K562 (cell line): ENCODE measurements around the gene FASTKD3.

Experiments used
- BRF1 ChIP-seq: IDR thresholded peaks from 3 replicates; pipeline ENCODE4 v1.6.1; 2011; ENCODE audit warnings: borderline replicate concordance, mild to moderate bottlenecking; ENCODE audit not compliant: insufficient read length; ENCODE audit errors: extremely low read depth
- CBX3 ChIP-seq, 2 experiments: IDR thresholded peaks; 1 replicate in 1 of 2; 2 replicates in 1 of 2; pipeline ENCODE4 v1.6.1; 2012; ENCODE audit warnings: inconsistent platforms in 2 of 2, low read length in 2 of 2, borderline replicate concordance in 1 of 2, control low read depth in 1 of 2
- COPS2 ChIP-seq: fragments of 450-650 bp; conservative IDR thresholded peaks from 2 replicates; pipeline ENCODE4 v1.6.1; 2016; ENCODE audit warnings: mild to moderate bottlenecking, moderate library complexity
- ELF4 ChIP-seq: fragments of 450-650 bp; formaldehyde crosslinking; IDR thresholded peaks from 2 replicates; pipeline ENCODE4 v1.4.0; 2022; ENCODE audit warnings: missing genetic modification characterization
- ETV1 ChIP-seq: fragments of 450-650 bp; conservative IDR thresholded peaks from 2 replicates; pipeline ENCODE4 v1.6.1; 2016; ENCODE audit warnings: missing genetic modification characterization, control low read depth, low read depth, missing compliant biosample characterization
- MAFK ChIP-seq: IDR thresholded peaks from 2 replicates; pipeline ENCODE4 v1.6.1; 2011; ENCODE audit warnings: low read length, improper control_type of control experiment
- MEIS2 ChIP-seq: fragments of 450-650 bp; IDR thresholded peaks from 2 replicates; pipeline ENCODE4 v1.6.1; 2014; ENCODE audit warnings: mild to moderate bottlenecking; ENCODE audit not compliant: partially characterized antibody
- POLR2AphosphoS2 ChIP-seq: IDR thresholded peaks from 2 replicates; pipeline ENCODE4 v1.6.1; 2012; ENCODE audit warnings: low read length, improper control_type of control experiment
- TF ChIP-seq, protein P1 (sequence below): fragments of 450-650 bp; IDR thresholded peaks from 2 replicates; pipeline ENCODE4 v1.6.1; 2016; ENCODE audit warnings: low read depth
- TF ChIP-seq, protein P2 (sequence below): fragments of 250-450 bp; sonication (Bioruptor Pico); IDR thresholded peaks from 2 replicates; pipeline ENCODE4 v1.5.0; 2022; ENCODE audit warnings: mild to moderate bottlenecking

GRCh38 chr5:7813007-7813406 lies 55.8 kb downstream of the FASTKD3 start:
- TF ChIP-seq, protein P1, sequence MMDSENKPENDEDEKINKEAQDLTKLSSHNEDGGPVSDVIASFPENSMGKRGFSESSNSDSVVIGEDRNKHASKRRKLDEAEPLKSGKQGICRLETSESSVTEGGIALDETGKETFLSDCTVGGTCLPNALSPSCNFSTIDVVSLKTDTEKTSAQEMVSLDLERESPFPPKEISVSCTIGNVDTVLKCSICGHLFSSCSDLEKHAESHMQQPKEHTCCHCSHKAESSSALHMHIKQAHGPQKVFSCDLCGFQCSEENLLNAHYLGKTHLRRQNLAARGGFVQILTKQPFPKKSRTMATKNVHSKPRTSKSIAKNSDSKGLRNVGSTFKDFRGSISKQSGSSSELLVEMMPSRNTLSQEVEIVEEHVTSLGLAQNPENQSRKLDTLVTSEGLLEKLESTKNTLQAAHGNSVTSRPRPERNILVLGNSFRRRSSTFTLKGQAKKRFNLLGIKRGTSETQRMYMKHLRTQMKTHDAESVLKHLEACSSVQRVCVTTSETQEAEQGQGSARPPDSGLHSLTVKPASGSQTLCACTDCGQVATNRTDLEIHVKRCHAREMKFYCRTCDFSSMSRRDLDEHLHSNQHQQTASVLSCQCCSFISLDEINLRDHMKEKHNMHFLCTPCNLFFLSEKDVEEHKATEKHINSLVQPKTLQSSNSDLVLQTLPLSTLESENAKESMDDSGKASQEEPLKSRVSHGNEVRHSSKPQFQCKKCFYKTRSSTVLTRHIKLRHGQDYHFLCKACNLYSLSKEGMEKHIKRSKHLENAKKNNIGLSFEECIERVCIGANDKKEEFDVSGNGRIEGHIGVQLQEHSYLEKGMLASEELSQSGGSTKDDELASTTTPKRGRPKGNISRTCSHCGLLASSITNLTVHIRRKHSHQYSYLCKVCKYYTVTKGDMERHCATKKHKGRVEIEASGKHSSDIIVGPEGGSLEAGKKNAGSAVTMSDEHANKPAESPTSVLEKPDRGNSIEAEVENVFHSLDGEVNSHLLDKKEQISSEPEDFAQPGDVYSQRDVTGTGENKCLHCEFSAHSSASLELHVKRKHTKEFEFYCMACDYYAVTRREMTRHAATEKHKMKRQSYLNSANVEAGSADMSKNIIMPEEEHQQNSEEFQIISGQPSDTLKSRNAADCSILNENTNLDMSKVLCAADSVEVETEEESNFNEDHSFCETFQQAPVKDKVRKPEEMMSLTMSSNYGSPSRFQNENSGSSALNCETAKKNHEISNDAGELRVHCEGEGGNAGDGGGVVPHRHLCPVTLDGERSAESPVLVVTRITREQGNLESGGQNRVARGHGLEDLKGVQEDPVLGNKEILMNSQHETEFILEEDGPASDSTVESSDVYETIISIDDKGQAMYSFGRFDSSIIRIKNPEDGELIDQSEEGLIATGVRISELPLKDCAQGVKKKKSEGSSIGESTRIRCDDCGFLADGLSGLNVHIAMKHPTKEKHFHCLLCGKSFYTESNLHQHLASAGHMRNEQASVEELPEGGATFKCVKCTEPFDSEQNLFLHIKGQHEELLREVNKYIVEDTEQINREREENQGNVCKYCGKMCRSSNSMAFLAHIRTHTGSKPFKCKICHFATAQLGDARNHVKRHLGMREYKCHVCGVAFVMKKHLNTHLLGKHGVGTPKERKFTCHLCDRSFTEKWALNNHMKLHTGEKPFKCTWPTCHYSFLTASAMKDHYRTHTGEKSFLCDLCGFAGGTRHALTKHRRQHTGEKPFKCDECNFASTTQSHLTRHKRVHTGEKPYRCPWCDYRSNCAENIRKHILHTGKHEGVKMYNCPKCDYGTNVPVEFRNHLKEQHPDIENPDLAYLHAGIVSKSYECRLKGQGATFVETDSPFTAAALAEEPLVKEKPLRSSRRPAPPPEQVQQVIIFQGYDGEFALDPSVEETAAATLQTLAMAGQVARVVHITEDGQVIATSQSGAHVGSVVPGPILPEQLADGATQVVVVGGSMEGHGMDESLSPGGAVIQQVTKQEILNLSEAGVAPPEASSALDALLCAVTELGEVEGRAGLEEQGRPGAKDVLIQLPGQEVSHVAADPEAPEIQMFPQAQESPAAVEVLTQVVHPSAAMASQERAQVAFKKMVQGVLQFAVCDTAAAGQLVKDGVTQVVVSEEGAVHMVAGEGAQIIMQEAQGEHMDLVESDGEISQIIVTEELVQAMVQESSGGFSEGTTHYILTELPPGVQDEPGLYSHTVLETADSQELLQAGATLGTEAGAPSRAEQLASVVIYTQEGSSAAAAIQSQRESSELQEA, result no peak
- TF ChIP-seq, protein P2, sequence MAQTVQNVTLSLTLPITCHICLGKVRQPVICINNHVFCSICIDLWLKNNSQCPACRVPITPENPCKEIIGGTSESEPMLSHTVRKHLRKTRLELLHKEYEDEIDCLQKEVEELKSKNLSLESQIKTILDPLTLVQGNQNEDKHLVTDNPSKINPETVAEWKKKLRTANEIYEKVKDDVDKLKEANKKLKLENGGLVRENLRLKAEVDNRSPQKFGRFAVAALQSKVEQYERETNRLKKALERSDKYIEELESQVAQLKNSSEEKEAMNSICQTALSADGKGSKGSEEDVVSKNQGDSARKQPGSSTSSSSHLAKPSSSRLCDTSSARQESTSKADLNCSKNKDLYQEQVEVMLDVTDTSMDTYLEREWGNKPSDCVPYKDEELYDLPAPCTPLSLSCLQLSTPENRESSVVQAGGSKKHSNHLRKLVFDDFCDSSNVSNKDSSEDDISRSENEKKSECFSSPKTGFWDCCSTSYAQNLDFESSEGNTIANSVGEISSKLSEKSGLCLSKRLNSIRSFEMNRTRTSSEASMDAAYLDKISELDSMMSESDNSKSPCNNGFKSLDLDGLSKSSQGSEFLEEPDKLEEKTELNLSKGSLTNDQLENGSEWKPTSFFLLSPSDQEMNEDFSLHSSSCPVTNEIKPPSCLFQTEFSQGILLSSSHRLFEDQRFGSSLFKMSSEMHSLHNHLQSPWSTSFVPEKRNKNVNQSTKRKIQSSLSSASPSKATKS (CRISPR knock-in tag), result no peak
- TF ChIP-seq BRF1, result no peak
- no peak for TF ChIP-seq POLR2AphosphoS2
- TF ChIP-seq COPS2, result no peak
- TF ChIP-seq MAFK, result no peak
- no peak for TF ChIP-seq CBX3 (IDR thresholded peaks at IDR 0.05; ENCODE audit: borderline replicate concordance in 1 of 2, low read length in 2 of 2)
- no peak for TF ChIP-seq MEIS2
- TF ChIP-seq ELF4 (CRISPR knock-in tag), result no peak
- TF ChIP-seq ETV1 (tag), result no peak
